SU-DHL-6 (cell line): ENCODE measurements around the gene GAREM1.

Experiments used
- EZH2phosphoT487 ChIP-seq: fragments of 200-600 bp; sonication (generic), shearing (Covaris generic); conservative IDR thresholded peaks from 2 replicates; pipeline ENCODE4 v1.6.1; 2018; ENCODE audit warnings: mild to moderate bottlenecking, antibody characterized with exemption, low read length, moderate library complexity, mixed read lengths
- TF ChIP-seq, protein P1 (sequence below): fragments of 200-600 bp; sonication (generic); IDR thresholded peaks from one replicate; pipeline ENCODE4 v1.5.1; 2017; ENCODE audit warnings: antibody characterized with exemption, mild to moderate bottlenecking, low read length, moderate library complexity; ENCODE audit not compliant: insufficient read depth, poor library complexity, severe bottlenecking

DNA sequence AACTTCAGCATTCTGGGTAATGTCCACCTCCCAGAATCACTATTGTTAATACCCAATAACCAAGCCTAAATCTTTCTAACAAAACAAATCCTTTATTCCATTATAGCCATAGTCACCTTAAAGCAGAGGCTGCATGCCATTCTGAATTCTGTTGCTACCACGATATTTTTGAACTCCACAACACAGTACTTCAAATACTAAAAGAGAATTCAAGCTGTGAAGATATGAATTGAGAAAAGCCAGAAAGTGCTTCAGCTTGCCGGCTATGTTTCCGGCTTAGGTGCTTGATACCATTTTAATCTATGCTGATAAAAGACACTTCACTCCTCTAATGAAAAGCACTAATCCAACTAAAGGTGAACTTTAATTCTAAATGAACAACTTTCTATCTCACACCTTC lies 41.3 kb downstream of the GAREM1 start:
- TF ChIP-seq, protein P1, sequence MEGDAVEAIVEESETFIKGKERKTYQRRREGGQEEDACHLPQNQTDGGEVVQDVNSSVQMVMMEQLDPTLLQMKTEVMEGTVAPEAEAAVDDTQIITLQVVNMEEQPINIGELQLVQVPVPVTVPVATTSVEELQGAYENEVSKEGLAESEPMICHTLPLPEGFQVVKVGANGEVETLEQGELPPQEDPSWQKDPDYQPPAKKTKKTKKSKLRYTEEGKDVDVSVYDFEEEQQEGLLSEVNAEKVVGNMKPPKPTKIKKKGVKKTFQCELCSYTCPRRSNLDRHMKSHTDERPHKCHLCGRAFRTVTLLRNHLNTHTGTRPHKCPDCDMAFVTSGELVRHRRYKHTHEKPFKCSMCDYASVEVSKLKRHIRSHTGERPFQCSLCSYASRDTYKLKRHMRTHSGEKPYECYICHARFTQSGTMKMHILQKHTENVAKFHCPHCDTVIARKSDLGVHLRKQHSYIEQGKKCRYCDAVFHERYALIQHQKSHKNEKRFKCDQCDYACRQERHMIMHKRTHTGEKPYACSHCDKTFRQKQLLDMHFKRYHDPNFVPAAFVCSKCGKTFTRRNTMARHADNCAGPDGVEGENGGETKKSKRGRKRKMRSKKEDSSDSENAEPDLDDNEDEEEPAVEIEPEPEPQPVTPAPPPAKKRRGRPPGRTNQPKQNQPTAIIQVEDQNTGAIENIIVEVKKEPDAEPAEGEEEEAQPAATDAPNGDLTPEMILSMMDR: no peak
- no peak for TF ChIP-seq EZH2phosphoT487
